HCEC 1CT (cell line): Measurements from ENCODE around the gene CCDC142.
A peak's percentile ranks its signal among the peaks of the same experiment; 100 is the strongest.

Experiments
- DNase-seq: peaks from one replicate; pipeline ENCODE4 v3.0.0-alpha.2; 2017

The CCDC142 gene

GRCh38 chr2:74441690-74442482 lies 40.9 kb downstream of the CCDC142 start, which contains the start of gene RTKN:
Gene RTKN (minus strand): TSS chr2:74441937. CDS start chr2:74441816, 121 bp downstream.
- DNase-seq, result no peak

- DNase-seq, result no peak
These were observed 41.6 kb downstream of the CCDC142 start for GRCh38 chr2:74441170-74441689.

GRCh38 chr2:74440378-74441169 lies 42.2 kb downstream of the CCDC142 start:
- peak; percentile 80 for DNase-seq

GRCh38 chr2:74439803-74440377 lies 42.9 kb downstream of the CCDC142 start:
- DNase-seq, result peak; percentile 51

GRCh38 chr2:74439373-74439772 lies 43.4 kb downstream of the CCDC142 start:
- DNase-seq, result no peak

GRCh38 chr2:74438248-74438647 lies 44.5 kb downstream of the CCDC142 start:
- DNase-seq, result no peak

- no peak for DNase-seq
These were observed 45.7 kb downstream of the CCDC142 start for GRCh38 chr2:74436848-74437695.

GRCh38 chr2:74436111-74436805 lies 46.5 kb downstream of the CCDC142 start:
- no peak for DNase-seq

GRCh38 chr2:74430502-74430901 lies 52.3 kb downstream of the CCDC142 start:
- DNase-seq, result no peak

- no peak for DNase-seq
These were observed 53.0 kb downstream of the CCDC142 start for GRCh38 chr2:74429487-74430451.

GRCh38 chr2:74428675-74429074 lies 54.1 kb downstream of the CCDC142 start:
- no peak for DNase-seq

- DNase-seq, result no peak
These were observed 55.2 kb downstream of the CCDC142 start for GRCh38 chr2:74427551-74427950.

- no peak for DNase-seq
These were observed 56.5 kb downstream of the CCDC142 start for GRCh38 chr2:74426181-74426758.

- DNase-seq, result no peak
These were observed 57.3 kb downstream of the CCDC142 start for GRCh38 chr2:74425523-74425922.

- DNase-seq, result no peak
These were observed 57.8 kb downstream of the CCDC142 start for GRCh38 chr2:74424995-74425406.

- no peak for DNase-seq
These were observed 58.4 kb downstream of the CCDC142 start for GRCh38 chr2:74424139-74424992.
